HG02763 (cell line): ENCODE data around the gene ADAMTS17.

Source experiments
- ATAC-seq: cut with Tn5 transposase; IDR thresholded peaks from one replicate; pipeline ENCODE4 v1.9.1; 2021; ENCODE audit warnings: mild to moderate bottlenecking, moderate library complexity; ENCODE audit not compliant: unreplicated experiment

ADAMTS17 gene

GRCh38 chr15:100311833-100312476 is 29.8 kb downstream of the ADAMTS17 start:
- no peak for ATAC-seq

DNA sequence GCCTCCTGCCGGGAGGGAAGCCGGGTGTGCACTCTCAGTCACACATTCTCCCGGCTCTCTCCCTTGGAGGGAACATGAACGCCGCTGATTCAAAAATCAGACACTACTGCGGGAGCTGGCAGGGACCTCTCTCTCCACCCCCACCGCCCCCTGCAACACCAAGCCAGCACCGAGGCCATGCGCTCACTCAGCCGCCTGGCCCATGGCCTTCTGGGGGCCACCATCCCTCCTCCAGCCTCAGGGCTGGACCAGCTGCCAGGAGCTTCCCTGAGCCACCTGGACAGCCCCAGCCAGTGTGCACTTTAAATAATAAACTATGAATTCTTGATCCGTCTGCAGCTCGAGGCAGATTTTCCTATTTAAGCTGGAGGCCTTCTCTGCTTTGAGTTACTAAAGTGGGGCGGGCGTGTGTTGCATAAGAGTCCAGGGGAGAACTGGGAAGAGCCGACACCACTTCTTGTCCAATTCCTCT is 30.6 kb downstream of the ADAMTS17 start:
- no peak for ATAC-seq

DNA sequence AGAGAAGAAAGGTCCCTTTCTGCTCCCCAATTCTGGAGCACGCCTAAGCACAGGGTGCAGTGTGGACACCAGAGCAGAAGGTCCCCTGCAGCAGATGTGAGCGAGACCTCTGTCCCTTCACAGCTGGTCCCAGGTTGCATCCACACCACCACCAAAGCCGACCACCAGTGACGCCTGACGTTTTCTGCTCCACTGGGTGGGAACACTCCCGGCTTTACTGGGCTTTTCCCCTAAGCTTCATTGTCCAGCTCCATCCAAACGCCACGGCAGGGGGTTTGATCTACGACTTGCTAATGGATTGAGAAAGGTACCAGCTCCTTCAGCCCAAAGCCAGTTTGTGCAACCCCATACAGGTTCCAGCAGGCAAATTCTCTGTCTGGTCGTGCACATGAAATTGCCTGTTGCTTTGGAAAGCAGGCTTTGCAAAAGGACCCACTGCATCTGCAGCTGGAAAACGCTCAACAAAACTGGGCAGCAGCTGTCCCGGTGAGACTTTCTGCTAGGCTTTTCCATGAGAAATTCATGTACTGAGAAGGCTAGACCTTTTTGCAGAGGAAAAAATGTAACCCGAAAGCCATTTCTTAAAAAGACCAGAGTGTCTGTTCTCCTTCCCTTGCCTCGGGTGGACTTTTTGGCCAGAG is 31.1 kb downstream of the ADAMTS17 start:
- ATAC-seq: no peak

DNA sequence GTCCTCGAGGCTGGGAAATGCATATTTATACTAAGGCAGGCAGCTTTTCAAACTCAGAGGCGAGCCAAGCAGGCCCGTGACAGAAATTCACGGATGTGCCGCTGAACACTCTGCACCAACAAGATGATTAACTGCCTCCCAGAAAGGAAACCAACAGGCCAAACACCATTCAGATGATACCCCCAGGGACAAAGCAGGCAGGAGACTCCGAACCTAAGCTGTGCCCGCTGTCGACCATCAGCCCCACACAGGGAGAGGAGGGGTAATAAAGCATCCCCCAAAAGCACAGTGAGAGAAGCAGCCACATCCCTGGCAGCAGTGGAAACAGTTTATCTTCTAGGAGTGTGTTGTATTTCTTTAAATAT is 31.8 kb downstream of the ADAMTS17 start:
- no peak for ATAC-seq

DNA sequence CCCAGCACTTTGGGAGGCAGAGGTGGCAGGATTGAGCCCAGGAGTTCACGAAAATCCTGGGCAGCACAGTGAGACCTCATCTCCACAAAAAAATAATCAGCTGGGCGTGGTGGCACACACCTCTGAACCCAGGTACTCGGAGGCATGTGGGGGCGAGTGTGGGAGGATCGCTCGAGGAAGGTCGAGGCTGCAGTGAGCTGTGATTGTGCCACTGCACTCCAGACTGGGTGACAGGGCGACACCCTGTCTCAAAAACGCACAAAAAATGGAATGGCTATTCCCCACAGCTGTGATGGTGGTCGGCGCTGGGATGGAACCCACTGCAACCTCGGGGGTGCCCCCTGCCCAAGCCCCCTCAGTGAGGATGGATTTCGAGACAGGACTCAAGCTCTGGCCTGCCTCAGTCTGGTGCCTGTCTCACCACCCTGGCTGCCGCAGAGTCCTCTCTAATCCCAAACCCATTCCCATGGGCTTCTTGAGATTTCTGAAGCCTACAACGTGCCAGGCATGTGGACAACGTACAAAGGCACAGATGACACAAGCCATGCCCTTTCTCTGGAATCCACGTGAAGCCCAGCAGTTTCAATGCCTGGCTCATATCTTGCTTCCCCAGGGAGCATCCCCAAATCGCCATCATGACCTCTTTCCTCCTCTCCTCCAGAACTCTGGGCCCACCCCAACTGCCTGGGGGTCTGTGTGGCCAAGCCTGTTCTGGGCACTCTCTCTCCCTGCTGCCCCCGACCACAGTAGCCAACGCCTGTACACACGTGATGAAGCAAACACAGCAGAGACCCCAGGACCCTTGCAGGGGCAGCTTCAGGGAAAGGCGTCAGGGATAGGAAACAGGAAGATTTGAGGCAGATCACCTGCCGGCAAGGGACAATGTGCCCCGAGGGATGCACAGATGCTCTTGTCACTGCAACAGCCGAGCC is 32.4 kb downstream of the ADAMTS17 start:
- ATAC-seq: no peak

- ATAC-seq: no peak
Observed at GRCh38 chr15:100308608-100309007, 33.2 kb downstream of the ADAMTS17 start.

- ATAC-seq: no peak
Observed at GRCh38 chr15:100308213-100308600, 33.6 kb downstream of the ADAMTS17 start.

- no peak for ATAC-seq
Observed at GRCh38 chr15:100307241-100308212, 34.2 kb downstream of the ADAMTS17 start.

- ATAC-seq: no peak
Observed at GRCh38 chr15:100306098-100306497, 35.7 kb downstream of the ADAMTS17 start.

- ATAC-seq: no peak
Observed at GRCh38 chr15:100301910-100302431, 39.8 kb downstream of the ADAMTS17 start.

- no peak for ATAC-seq
Observed at GRCh38 chr15:100298257-100298656, 43.5 kb downstream of the ADAMTS17 start.

GRCh38 chr15:100297812-100298211 is 44.0 kb downstream of the ADAMTS17 start:
- no peak for ATAC-seq

GRCh38 chr15:100295939-100296565 is 45.7 kb downstream of the ADAMTS17 start:
- ATAC-seq: no peak

DNA sequence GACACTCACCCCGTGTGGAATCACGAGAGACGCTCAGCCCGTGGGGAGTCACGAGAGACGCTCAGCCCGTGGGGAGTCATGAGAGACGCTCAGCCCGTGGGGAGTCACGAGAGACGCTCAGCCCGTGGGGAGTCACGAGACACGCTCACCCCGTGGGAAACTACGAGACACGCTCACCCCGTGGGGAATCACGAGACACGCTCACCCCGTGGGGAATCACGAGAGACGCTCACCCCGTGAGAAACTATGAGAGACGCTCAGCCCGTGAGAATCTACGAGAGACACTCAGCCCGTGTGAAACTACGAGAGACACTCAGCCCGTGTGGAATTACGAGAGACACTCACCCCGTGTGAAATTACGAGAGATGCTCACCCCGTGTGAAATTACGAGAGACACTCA is 49.8 kb downstream of the ADAMTS17 start:
- ATAC-seq: no peak

DNA sequence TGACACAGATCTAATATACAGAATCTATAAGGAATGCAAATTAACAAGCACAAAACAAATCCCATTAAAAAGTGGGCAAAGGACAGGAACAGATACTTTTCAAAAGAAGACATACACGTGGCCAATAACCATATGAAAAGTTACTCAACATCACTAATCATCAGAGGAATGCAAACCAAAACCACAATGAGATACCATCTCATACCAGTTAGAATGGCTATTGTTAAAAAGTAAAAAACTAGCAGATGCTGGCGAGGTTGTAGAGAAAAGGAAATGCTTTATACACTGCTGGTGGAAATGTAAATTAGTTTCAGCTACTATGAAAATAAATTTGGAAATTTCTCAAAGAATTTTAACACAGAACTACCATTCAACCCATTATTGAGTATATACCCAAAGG is 50.7 kb downstream of the ADAMTS17 start:
- no peak for ATAC-seq

- ATAC-seq: no peak
Observed at GRCh38 chr15:100285641-100286295, 56.0 kb downstream of the ADAMTS17 start.

DNA sequence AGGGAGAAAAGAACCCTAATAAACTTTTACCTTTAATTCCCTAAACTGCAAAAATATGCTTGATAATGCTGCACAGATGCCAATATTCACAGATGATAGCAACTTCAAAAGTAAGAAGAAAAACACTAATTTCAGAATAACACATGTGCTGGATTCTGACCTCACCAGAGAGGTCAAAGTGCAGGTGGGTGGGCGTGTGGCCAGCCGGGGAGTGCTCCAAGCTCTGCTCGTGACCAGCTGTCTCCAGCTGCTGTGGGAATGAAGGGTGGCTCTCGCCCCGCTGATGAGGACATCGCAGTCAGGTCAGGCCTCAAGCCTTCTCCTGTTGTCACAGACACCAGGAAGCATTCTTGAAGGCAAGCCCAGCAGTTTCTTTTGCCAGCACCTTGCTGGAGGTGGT is 57.1 kb downstream of the ADAMTS17 start:
- no peak for ATAC-seq

GRCh38 chr15:100284191-100284590 is 57.6 kb downstream of the ADAMTS17 start:
- ATAC-seq: no peak
